ENCODE results near the gene CLIC4.

The CLIC4 gene

DNA sequence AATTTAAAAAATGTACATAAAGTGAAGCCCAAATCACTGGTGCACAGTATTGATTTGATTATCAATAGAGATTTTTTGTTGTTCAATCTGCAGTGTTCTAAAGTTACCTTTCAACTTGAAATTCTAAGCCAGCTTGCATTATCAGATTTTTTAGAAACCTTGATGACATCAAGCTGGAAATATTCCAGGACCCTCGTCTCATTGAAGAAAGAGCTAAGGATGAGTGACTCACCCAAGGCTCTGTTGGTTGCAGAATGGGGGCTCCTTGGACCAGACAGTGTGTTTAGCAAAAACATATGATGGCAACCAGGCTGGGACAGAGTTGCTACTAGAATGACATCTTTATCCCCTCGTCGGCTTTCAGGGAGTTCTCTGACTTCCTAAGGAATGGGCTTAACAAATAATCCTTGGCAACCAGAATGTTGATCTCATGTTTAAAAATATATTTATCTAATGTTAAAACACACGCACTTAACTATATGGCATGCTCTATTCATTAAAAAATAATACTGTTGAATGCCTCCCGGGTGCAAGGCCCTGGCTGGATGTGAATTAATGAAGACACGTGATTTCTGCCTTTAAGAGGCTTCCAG, 105.2 kb downstream of the CLIC4 start:
- TF ChIP-seq, protein P1, sequence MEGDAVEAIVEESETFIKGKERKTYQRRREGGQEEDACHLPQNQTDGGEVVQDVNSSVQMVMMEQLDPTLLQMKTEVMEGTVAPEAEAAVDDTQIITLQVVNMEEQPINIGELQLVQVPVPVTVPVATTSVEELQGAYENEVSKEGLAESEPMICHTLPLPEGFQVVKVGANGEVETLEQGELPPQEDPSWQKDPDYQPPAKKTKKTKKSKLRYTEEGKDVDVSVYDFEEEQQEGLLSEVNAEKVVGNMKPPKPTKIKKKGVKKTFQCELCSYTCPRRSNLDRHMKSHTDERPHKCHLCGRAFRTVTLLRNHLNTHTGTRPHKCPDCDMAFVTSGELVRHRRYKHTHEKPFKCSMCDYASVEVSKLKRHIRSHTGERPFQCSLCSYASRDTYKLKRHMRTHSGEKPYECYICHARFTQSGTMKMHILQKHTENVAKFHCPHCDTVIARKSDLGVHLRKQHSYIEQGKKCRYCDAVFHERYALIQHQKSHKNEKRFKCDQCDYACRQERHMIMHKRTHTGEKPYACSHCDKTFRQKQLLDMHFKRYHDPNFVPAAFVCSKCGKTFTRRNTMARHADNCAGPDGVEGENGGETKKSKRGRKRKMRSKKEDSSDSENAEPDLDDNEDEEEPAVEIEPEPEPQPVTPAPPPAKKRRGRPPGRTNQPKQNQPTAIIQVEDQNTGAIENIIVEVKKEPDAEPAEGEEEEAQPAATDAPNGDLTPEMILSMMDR (IDR thresholded peaks at IDR 0.05; ENCODE audit: low read depth, low read length), result no peak
- no peak for DNase-seq

DNA sequence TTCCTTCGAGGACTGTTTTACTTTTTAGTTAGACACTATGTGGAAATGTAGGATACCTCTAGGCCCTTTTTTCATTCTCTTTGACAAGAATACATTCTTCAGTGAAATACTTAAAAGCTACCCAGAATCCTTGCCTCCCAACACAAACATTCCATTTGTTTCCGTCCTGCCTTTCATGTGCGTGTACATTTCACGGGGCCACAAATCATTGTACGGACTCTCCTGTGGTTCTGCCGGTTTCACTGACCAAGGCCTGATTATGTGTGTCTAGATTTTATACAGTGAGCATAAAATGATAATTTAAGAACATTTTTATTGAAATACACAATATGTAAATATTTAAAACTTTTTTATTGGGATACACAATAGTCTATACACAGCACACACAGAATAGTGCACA, 108.4 kb downstream of the CLIC4 start:
- TF ChIP-seq, protein P1 (IDR thresholded peaks at IDR 0.05; ENCODE audit: low read depth, low read length), result no peak
- H3K27ac ChIP-seq, result no peak overlapping the region

More for the DNA sequence above, 105.2 kb downstream of the CLIC4 start:
- Histone ChIP-seq H3K4me3 (ENCODE audit: low read depth, low read length) (no peak overlapping the region), H3K9me3 (ENCODE audit: severe bottlenecking) (no peaks in the 10 kb centered on the region), H3K27me3 (ENCODE audit: insufficient read depth, low read depth, severe bottlenecking) (no peaks in the 10 kb centered on the region), H3K27ac (no peak overlapping the region), H3K36me3 (no peaks in the 10 kb centered on the region; the same call in 1 of the 2 replicates)

DNA sequence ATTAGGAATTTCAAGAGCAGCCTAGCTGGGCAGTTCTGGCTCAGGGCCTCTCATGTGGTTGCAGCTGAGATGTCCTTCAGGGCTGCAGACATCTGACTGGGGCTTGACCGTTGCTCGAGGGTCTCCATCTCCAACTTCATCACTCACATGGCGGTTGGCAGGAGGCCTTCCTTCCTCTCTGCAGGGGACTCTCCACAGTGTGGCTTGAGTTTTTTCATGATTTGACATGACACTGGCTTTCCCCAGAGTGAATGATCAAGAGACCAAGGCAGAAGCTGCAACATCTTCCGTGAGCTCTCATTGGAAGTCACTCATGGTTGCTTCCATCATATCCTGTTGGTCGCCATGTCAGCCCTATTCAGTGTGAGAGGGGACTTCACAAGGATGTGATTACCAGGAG, 110.2 kb downstream of the CLIC4 start:
- H3K27me3 ChIP-seq (ENCODE audit: insufficient read depth, low read depth, severe bottlenecking), result no peaks in the 10 kb centered on the region
- DNase-seq, result no peak
- H3K9me3 ChIP-seq (ENCODE audit: severe bottlenecking), result no peaks in the 10 kb centered on the region
- no peak overlapping the region for H3K4me3 ChIP-seq (ENCODE audit: low read depth, low read length)
- H3K27ac ChIP-seq, result no peak overlapping the region
- no peaks in the 10 kb centered on the region for H3K36me3 ChIP-seq
- TF ChIP-seq, protein P1 (IDR thresholded peaks at IDR 0.05; ENCODE audit: low read depth, low read length), result no peak

More for the DNA sequence above, 108.4 kb downstream of the CLIC4 start:
- no peak overlapping the region for H3K4me3 ChIP-seq (ENCODE audit: low read depth, low read length)
- H3K27me3 ChIP-seq (ENCODE audit: insufficient read depth, low read depth, severe bottlenecking), result no peaks in the 10 kb centered on the region
- DNase-seq, result no peak
- H3K9me3 ChIP-seq (ENCODE audit: severe bottlenecking), result no peaks in the 10 kb centered on the region
- H3K36me3 ChIP-seq, result no peaks in the 10 kb centered on the region

DNA sequence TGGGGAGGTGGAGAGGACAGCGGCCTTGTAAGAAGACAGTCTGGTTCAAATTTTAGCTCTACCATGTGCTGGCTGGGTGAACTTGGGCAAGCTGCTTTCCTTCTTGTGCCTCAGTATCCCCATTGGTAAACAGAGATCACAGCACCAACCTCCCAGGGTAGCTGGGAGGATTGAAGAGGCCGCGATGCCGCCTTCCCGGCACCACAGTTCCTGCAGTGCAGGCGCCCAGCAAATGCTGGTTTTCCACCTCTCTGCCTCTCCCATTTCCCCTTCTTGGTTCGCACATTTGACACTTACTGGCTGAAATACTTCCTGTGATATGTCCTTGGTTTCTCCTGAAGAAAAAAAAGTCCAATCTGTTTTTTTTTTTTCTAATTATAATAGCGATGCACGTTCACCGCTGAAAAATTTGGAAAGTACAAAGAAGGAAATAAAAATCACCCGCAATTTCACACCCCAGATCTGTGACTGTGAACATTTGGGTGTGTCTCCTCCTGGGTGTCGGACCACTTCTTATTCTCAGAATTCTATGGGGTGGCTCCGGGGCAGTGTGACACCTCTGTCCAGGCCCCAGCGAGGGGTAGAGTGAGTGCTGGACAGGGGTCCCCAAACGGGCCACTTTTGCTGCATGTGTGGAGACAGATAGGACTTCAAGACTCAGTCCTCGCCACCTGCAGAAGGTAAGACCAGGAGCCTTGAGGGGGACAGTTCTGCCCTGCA, 111.7 kb downstream of the CLIC4 start:
- no peaks in the 10 kb centered on the region for H3K27me3 ChIP-seq (ENCODE audit: insufficient read depth, low read depth, severe bottlenecking)
- H3K4me3 ChIP-seq (ENCODE audit: low read depth, low read length), result no peak overlapping the region
- TF ChIP-seq, protein P1 (IDR thresholded peaks at IDR 0.05; ENCODE audit: low read depth, low read length), result no peak
- H3K36me3 ChIP-seq, result no peaks in the 10 kb centered on the region
- no peak for DNase-seq
- H3K27ac ChIP-seq, result no peak overlapping the region
- no peaks in the 10 kb centered on the region for H3K9me3 ChIP-seq (ENCODE audit: severe bottlenecking)

DNA sequence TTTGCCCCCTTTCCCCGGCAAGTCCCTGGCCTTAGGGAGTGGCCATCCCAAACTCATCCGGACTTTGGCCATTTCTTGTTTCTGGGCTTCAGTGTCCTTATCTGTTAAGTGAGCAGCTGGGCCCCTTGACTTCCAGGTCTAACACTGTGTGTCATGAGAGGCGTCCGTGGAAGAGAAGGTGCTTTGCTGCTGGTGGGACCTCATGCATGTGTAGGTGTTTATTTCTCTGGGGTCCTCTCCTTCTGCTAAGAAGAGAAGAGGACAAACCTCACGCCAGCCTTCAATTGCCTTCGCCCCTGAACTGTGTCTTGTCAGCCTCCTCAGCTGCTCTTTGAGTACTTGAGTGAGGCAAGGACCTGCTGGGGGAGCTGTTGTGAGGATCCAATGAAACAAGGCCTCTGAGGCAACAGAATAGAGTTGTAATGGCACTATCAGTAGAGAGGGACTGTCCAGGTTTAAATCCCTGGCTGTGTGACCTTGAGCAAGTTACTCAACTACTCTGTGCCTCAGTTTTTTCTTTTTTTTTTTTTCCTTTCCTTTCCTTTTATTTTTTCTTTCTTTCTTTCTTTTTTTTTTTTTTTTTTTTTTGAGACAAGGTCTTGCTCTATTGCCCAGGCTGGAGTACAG, 112.4 kb downstream of the CLIC4 start:
- no peak for DNase-seq
- H3K4me3 ChIP-seq (ENCODE audit: low read depth, low read length), result no peak overlapping the region

More for the DNA sequence above, 112.4 kb downstream of the CLIC4 start:
- TF ChIP-seq, protein P1 (IDR thresholded peaks at IDR 0.05; ENCODE audit: low read depth, low read length), result no peak
- Histone ChIP-seq H3K27me3 (ENCODE audit: insufficient read depth, low read depth, severe bottlenecking) (no peaks in the 10 kb centered on the region), H3K9me3 (ENCODE audit: severe bottlenecking) (no peaks in the 10 kb centered on the region), H3K27ac (no peak overlapping the region), H3K36me3 (no peaks in the 10 kb centered on the region)

Measured in WERI-Rb-1 (cell line).